ENCODE data around the gene RNASEL.

DNA sequence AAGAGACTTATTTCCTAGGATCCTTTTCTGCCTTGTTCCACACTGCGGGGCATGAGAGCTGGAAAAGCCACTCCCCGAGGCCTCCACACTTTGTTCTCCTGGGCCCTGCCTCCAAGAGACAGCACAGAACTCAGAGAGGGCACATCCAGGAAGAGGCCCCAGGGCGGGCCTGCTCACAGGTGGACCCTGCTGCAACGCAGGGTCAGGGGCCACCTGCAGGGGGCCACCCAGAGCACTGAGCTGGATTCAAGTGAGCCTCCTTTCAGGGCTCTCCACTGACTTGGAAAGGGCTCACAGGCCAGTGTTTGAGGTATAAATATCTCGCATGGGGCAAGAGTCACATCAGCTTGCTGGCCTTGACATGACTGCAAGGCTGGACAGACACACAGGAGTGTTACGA is 10.3 kb upstream of the RNASEL start:
- TF ChIP-seq, protein P1, sequence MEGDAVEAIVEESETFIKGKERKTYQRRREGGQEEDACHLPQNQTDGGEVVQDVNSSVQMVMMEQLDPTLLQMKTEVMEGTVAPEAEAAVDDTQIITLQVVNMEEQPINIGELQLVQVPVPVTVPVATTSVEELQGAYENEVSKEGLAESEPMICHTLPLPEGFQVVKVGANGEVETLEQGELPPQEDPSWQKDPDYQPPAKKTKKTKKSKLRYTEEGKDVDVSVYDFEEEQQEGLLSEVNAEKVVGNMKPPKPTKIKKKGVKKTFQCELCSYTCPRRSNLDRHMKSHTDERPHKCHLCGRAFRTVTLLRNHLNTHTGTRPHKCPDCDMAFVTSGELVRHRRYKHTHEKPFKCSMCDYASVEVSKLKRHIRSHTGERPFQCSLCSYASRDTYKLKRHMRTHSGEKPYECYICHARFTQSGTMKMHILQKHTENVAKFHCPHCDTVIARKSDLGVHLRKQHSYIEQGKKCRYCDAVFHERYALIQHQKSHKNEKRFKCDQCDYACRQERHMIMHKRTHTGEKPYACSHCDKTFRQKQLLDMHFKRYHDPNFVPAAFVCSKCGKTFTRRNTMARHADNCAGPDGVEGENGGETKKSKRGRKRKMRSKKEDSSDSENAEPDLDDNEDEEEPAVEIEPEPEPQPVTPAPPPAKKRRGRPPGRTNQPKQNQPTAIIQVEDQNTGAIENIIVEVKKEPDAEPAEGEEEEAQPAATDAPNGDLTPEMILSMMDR (IDR thresholded peaks at IDR 0.05) = peak; percentile 61
- TF ChIP-seq EZH2phosphoT487 (IDR thresholded peaks at IDR 0.05) (no peak), EZH2 (IDR thresholded peaks at IDR 0.05) (no peak)

Measured in neural progenitor cell (in vitro differentiated cells).